ENCODE data around the gene CDCP1.

The CDCP1 gene

GRCh38 chr3:45113625-45114050 is 32.5 kb downstream of the CDCP1 start:
- DNase-seq (ENCODE audit: low read depth in 2 of 2), result no peak

DNA sequence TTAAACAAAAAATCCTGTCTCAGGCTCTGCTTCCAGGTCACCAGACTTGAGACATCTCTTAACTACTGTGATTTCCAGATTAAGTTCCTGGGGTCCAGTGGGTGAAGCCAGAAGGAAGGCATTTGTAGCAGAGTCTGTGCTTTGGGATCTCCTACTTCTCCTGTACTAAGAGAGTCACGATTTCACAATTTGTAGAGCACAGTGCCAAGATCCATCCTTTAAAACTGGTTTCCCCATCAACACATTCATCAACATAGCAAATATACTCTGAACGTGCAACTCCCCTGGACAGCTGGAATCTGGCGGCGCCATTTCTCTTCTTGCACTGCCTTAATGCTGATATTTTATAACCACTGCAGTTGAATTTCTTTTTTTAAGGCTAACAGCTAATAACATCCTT is 33.2 kb downstream of the CDCP1 start:
- DNase-seq (ENCODE audit: low read depth in 2 of 2), result peak in 1 of 2 experiments; percentile 74

GRCh38 chr3:45110509-45110833 is 35.7 kb downstream of the CDCP1 start:
- DNase-seq (ENCODE audit: low read depth in 2 of 2), result no peak

DNA sequence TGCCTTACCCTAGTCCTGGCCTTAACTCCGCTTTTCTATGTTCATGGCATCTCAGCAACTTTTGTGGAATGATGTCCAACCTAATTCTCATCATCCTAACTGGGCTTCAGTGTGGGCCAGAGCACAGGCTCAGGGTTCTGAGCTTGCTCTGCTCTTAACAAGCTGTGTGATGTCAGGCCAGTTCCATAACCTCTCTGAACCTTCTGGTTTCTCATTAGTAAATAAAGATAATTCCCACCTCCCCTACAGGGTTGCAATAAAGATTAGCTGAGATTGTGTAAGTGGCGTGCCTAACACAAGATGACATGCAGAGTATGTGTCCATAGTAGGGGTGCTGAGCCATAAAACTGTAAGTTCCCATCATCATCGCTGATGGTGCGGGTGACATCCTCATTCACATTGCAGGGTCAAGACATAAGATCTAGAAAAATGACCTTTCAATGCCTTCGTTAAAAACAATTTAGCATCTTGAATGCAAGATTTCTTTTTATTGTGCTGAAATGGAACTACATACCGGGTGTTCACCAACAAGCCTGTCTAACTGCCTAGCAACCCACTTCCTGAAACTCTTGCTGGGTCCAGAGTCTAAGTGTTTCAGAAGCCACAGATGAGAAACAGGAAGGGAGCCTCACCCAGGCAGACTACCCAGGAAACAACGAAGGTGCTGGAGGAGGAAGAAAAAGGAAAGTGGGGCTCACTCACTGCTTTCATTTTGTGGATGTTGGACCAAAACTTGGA is 36.2 kb downstream of the CDCP1 start:
- no peak for DNase-seq (ENCODE audit: low read depth in 2 of 2)

GRCh38 chr3:45106874-45107273 is 39.3 kb downstream of the CDCP1 start:
- no peak for DNase-seq (ENCODE audit: low read depth in 2 of 2)

GRCh38 chr3:45105855-45106671 is 40.1 kb downstream of the CDCP1 start:
- DNase-seq (ENCODE audit: low read depth in 2 of 2), result no peak

- DNase-seq (ENCODE audit: low read depth in 2 of 2), result no peak
Observed at GRCh38 chr3:45104715-45105711, 41.2 kb downstream of the CDCP1 start.

DNA sequence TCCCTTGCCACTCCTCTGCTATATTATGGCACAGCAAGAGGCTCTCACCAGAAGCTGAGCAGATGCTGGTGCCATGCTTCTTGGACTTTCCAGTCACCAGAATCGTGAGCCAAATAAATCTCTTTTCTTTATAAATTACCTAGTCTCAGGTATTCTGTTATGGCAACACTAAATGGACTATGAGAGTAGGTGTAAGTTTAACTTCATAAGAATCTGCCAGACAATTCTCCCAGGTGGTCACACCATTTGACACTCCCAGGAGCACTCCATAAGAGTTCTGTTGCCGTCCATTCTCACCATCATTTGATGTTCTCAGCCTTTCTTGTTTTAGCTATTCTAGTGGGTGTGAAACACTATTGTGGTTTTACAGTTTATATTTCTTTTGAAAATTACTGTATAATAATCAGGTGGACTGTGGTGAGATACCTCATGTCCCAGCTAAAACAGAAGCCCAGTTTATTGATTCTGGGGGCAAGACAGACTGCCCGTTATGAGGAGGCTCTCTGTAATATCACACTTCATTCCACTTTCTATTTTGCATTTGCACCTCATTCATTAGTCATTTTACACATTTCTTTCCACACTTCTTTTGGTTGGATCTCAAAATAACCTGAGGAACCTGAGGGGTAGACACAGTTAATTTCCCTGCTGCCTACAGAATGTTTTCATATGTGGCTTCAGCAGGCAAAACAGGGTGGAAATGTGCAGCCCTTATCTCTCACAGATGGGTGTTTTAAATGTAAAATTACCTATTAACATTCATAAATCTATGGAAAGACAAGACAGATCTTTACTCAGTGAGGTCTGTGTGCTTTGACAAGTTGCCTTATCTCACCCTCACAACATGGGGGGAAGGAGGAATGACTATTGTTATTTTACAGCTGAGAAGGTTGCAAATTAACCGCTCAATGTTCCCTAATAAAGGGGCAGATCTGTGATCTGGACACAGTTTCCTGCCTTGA is 42.1 kb downstream of the CDCP1 start:
- no peak for DNase-seq (ENCODE audit: low read depth in 2 of 2)

DNA sequence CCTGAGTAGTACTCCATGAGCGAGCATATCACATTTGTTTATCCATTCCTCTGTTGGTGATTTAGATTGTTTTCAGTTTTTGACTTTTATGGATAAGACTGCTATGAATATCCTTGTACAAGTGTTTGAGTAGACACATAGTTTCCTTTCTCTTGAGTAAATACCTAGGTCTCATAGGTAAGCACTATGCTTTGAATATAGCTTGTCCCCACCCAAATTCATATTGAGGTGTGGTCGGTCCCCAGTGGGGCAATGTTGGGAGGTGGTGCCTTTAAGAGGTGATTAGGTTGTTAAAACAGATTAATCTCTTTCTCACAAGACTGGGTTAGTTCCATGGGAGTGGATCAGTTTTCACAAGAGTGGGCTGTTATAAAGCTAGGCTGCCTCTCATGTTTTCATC is 42.8 kb downstream of the CDCP1 start:
- DNase-seq (ENCODE audit: low read depth in 2 of 2), result no peak

- peak in 1 of 2 experiments; percentile 64 for DNase-seq (ENCODE audit: low read depth in 2 of 2)
Observed at GRCh38 chr3:45100981-45101407, 45.2 kb downstream of the CDCP1 start.

DNA sequence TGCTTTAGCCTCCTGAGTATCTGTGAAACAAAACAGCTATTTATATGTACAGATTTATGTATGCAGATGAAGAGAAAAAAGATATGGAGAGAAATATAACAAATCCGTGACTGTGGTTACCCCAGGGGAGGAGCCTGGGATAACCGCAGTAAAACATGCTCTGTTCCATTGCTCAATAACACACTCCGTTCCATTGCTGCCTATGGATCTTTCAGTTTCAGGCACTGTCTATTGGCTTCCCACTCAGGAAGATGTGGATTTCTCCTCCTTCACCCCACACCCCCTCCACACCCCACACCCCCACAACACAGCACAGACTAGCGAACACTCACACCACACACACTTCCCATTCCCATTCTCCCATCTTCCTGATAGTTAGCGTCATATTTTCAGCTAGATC is 47.9 kb downstream of the CDCP1 start:
- no peak for DNase-seq (ENCODE audit: low read depth in 2 of 2)

DNA sequence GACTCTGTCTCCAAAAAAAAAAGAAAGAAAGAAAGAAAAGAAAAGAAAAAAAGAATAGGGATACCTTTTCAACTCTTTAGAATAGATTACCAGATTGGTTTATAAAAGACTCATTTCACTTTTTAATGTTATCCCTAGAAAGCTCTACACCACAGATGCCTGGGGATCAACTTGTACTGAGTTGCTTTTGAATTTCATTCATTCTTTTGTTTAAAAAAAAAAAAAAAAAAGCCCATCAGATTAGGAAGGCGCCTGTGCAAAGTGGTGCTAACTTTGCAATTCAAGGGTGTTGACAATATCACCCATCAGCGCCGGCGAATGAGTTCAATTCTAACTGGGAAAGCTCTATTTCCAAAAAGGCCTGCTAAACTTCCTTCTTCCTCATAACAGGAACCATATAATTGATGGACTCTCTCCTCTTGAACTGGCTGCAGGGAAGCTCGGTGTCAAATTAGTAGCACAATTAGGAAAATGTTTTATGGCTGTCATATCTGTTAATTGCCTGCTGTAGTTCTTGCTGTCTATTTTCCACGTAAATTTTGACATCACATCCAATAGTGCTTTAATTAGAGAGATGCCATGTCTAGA is 48.8 kb downstream of the CDCP1 start:
- DNase-seq (ENCODE audit: low read depth in 2 of 2), result no peak

GRCh38 chr3:45095916-45096526 is 50.2 kb downstream of the CDCP1 start:
- no peak for DNase-seq (ENCODE audit: low read depth in 2 of 2)

DNA sequence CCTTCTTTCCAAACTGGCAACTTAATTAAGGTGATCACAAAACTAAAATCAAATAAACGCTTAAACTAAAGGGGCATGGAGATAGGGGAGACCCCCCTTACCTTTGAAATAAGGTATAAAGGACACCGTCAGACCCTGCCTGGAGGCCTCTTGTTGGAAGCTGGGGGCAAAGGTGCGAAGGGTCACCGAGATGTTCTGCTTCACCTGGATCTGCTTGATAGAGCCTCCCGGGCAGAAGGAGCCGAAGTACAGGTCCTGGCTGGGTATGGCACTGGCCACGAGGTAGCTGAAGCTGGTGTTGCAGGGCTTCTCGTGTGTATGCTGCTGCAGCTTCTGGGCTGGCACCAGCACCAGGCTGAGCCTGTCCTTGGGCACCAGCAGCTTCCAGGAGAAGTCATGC is 53.0 kb downstream of the CDCP1 start:
- no peak for DNase-seq (ENCODE audit: low read depth in 2 of 2)

DNA sequence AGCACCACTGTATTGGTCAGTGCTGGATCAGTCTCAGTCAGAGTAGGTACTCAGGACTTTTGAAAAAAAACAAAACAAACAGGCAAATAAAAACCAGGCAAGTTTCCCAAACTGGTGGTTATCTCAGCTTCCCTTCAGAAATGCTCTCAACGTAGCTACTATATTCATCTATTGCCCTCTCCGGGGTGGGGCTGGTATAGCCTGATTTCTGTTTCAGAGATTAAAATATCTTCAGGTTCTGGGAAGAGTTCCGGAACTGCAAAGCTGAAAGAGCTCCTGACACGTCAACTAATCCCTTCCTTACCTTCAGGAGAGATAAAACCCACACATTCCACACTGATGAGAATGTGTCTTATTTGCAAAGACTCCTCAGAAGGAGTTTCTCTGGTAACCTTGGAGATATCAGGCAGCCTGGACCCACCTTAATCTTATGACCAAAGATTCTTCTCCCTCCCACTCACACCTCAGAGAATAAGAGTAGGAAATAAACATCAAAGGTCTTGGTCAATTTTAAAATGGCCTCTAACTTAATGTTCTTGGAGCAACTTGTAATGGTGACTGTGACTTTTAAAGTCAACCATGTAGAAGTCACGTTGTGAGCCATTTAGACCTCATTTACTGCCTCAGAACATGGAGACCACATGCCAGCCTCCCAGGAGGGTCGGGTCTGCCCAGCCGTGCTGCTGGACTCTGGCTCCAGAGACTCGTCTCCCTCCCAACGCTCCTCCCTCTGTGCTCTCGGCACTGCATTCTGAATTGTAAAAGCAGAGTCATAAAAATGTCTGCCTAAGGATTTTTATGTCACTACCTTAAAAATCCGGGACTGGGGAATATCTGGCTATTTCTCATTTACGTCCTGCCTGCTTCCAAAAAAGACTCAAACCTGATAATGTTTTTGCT is 53.8 kb downstream of the CDCP1 start:
- no peak for DNase-seq (ENCODE audit: low read depth in 2 of 2)

DNA sequence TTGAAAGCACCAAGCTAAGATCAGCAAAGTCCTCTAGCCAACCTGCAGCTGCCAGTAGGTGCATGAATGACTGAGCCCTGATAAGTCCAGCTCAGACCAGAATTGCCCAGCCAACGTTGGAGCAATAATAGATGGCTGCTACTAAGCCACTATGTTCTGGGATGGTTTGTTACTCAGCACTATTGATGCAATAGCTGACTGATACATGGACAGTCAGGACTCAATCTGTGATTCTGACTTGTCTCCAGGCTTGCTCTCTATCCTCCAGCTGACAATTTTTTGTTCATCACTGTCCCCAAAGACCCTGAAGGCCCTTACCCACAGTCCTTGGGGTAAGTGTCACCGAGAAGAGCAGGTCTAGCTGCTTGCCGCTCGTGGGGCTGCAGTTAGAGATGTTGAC is 55.3 kb downstream of the CDCP1 start:
- DNase-seq (ENCODE audit: low read depth in 2 of 2), result no peak

DNA sequence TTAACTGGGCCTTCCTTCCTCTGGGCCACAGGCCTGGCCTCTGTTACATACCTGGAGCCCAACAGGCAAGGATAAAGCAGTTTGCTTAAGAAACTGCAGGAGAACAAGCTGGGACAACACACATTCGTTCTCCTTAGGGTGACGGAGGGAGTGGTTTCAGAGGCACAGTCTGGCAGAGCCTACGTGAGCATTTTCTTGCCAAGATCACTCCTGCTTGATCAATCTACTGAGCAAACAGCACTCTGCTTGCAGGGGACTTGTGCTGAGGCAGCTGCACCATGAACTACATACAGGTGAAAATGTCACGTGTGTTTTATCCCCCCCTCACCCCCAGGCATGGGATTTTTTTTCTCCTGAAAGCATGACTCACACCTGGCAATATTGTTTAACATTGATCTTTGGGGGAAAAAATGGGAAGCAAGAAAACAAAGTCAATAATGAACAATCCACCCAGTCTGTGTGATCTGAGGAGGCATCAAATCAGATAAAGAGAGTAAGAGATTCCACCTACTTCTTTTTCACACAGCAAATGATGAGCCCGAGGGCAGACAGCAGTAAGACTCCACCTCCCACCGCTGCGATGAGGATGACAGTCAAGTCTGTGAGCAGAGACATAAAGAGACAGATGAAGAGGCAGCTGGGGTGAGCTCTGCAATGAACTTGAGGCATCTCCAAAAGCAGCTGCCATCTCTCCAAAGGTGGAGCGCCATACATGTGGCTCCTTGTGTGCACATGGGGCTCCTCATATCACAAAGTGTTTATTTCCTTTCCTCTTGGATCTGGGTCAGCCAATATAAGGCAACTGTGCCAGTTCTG is 57.4 kb downstream of the CDCP1 start:
- no peak for DNase-seq (ENCODE audit: low read depth in 2 of 2)

DNA sequence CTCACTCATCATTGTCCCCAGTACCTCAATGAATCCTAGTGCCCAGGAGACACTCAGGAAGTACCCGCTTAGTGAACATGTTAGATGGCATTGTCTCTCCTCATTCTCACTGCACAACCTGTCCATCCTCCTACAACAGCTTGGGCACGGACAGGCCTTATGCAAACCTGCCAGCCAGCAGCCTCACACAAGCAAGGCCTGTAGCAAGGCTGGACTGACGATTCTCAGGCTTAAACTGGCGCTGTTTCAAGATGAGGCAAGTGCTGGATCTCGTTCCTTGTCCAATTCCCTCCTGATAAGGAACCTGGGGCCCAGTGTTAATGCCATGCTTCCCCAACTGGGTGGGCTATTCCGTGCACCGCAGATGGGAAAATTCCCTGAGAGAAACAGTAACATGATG is 59.0 kb downstream of the CDCP1 start:
- no peak for DNase-seq (ENCODE audit: low read depth in 2 of 2)
